HG02759 (cell line): ENCODE results near the gene MEMO1.
"Not testable (repeated sequence)": the region's sequence is repeated elsewhere in the genome, so short reads cannot be mapped to it uniquely, and the experiment has no call there.

Experiments used
- ATAC-seq: cut with Tn5 transposase; IDR thresholded peaks from one replicate; pipeline ENCODE4 v1.9.1; 2021; ENCODE audit warnings: mild to moderate bottlenecking, moderate library complexity; ENCODE audit not compliant: unreplicated experiment

MEMO1 gene

DNA sequence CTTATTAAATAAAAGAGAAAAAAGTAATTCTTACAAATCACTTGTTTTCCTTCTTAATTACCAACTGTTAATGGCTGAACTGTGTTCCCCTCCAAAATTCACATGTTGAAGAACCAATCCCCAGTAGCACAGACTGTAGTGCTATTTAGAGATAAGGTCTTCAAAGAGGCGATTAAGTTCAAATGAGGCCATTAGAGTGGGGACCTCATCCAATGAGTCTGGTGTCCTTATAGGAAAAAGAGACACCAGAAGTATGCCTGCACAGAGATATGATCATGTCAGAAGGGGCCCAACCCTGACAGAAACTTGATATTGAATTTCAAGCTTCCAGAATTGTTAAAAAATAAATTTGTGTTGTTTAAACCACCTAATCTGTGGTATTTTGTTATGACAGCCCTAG, 89.8 kb downstream of the MEMO1 start:
- no peak for ATAC-seq

GRCh38 chr2:31919499-31919898, 91.3 kb downstream of the MEMO1 start:
- no peak for ATAC-seq

- ATAC-seq = no peak
These were observed 101.1 kb downstream of the MEMO1 start for GRCh38 chr2:31909661-31910060.

DNA sequence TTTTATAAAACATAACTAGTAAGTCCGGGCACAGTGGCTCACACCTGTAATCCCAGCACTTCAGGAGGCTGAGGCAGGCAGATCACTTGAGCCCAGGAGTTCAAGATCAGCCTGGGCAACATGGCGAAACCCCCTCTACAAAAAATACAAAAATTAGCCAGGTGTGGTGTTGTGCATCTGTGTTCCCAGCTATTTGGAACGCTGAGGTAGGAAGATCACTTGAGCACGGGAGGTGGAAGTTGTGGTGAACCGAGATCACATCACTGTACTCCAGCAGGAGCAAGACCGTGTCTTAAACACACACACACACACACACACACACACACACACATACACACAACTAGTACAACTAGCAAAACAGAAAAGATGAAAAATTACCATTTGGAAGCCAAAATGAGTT, 103.3 kb downstream of the MEMO1 start:
- ATAC-seq = not testable (repeated sequence)

- no peak for ATAC-seq
These were observed 107.6 kb downstream of the MEMO1 start for GRCh38 chr2:31903109-31903780.

DNA sequence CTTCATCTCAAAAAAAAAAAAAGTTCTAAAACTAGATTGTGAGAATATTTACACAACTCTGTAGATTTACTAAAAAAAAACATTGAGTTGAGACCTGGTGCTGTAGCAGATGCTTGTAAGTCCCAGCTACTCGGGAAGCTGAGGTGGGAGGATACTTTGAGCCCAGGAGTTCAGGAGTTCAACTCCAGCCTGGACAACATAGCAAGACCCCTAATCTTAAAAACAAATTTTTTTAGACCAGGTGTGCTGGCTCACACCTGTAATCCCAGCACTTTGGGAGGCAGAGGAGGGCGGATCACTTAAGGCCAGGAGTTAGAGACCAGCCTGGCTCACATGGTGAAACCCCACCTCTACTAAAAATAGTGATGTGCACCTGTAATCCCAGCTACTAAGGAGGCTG, 108.9 kb downstream of the MEMO1 start:
- ATAC-seq = no peak

- ATAC-seq = not testable (repeated sequence)
These were observed 110.7 kb downstream of the MEMO1 start for GRCh38 chr2:31900156-31900555.

DNA sequence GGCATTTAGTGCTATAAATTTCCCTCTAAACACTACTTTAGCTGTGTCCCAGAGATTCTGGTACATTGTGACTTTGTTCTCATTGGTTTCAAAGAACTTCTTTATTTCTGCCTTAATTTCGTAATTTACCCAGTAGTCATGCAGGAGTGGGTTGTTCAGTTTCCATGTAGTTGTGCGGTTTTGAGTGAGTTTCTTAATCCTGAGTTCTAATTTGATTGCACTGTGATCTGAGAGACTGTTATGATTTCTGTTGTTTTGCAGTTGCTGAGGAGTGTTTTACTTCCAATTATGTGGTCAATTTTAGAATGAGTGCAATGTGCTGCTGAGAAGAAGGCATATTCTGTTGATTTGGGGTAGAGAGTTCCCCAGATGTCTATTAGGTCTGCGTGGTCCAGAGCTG, 112.5 kb downstream of the MEMO1 start:
- not testable (repeated sequence) for ATAC-seq

GRCh38 chr2:31897340-31897739, 113.5 kb downstream of the MEMO1 start:
- not testable (repeated sequence) for ATAC-seq

DNA sequence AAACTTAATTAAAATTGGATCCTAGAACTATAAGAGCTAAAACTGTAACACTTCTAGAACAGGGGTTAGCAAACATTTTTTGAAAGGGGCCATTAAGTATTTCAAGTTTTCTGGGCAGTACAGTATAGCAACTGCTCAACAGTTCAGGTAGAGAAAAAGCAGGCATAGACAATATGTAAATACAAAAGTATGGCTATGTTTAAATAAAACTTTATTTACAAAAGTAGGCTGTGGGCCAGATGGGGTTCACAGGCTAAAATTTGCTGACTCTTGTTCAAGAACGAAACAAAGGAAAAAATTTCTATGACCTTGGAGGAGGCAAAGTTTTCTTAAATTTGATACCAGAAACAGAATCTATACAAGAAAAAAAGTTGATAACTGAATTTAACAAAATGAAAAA, 114.5 kb downstream of the MEMO1 start:
- ATAC-seq = no peak

- ATAC-seq = no peak
These were observed 116.2 kb downstream of the MEMO1 start for GRCh38 chr2:31894656-31895055.

GRCh38 chr2:31893094-31893493, 117.7 kb downstream of the MEMO1 start:
- ATAC-seq = no peak

DNA sequence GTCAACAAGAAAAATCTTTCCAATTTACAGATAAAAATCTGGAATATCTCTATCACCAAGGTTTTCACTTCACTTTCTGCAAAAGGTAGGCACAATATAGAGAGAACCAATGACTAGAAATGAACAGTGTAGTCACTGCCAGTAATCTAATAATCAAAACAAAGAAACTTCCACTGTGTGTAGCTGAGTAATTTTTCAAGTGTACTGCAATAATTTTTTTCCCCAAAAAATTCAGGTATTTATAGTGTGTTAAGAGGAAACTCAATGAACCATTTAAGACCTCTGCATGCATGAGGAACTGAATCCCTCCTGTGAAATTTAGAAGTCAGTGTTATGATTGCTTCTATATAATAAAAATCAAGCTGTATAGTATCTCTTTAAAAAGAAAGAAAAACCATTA, 121.8 kb downstream of the MEMO1 start:
- no peak for ATAC-seq

GRCh38 chr2:31888550-31888949, 122.3 kb downstream of the MEMO1 start:
- ATAC-seq = no peak

DNA sequence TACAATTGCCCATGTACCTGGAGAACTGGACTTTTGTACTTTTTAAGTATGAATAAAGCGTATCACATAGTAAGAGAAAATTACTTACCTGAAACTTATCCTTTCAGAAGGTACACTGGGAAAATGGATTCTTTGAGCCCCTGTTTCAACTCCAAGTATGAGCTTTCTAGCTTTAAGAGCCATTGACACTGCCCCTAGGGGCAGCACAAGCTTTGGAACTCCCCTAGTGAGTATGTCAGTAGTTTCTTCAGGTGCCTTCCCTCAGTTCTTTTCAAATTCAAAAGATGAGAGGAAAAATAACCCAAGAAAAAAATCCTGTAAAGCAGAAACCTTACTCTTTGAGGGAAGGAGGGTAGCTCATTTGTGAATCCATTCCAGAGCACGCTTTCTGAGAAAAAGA, 124.1 kb downstream of the MEMO1 start:
- ATAC-seq = peak; percentile 56

GRCh38 chr2:31877008-31877407, 133.8 kb downstream of the MEMO1 start:
- ATAC-seq = no peak

DNA sequence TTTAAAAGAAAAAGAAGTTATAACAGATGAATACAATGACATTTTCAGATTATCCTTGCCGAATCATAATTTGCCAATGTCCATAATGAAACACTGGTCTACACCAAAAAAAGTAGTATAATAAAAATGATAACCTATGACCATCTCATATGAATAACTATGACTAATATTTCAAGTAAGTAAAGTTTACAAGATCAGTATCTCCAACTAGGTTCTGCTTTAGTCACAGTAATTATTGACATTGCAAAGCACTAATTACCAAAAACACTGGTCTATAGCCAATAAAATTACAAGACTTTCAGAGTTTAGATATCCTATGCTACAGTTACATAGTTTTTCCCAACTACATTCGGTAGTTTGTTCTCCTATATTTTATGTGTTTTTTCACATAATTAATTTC, 136.7 kb downstream of the MEMO1 start:
- ATAC-seq = no peak

DNA sequence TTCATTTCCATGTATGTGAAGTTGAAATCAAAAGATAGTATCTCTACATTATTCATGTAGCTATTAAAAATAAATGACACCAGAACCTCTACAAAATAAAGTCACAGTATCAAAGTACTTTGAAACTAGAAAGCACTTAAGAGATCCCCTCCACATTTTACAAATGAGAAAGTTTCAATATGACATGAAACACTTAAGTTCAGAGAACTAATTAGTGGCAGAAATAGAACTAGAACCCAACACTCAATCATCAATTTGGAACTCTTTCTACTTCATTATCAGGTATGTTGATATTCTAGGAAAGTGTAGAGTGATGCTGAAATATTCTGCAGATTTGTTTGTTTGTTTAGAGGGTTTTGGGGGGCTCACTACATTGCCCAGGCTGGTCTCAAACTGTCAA, 145.6 kb downstream of the MEMO1 start:
- ATAC-seq = no peak

- ATAC-seq = no peak
These were observed 146.9 kb downstream of the MEMO1 start for GRCh38 chr2:31863867-31864266.

DNA sequence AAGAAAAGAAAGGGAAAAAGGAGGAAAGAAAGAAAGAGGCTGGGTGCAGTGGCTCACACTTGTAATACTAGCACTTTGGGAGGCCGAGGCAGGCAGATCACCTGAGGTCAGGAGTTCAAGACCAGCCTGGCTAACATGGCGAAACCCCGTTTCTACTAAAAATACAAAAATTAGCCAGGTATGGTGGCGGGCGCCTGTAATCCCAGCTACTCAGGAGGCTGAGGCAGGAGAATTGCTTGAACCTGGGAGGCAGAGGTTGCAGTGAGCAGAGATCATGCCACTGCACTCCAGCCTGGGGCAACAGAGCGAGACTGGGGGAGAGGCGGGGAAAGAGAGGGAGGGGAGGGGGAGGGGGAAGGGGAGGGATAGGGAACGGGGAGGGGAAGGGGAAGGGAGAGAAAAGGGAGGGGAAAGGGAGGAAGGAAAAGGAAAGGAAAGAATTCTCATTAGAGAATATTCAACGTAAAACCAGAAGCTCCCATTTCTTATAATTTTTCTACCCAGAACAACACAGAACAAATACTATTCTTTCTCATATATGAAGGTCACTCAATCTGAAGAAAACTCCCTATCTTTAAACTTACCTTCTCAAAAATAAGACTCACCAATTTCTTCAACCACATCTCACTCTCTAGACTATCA, 147.7 kb downstream of the MEMO1 start:
- ATAC-seq = not testable (repeated sequence)

DNA sequence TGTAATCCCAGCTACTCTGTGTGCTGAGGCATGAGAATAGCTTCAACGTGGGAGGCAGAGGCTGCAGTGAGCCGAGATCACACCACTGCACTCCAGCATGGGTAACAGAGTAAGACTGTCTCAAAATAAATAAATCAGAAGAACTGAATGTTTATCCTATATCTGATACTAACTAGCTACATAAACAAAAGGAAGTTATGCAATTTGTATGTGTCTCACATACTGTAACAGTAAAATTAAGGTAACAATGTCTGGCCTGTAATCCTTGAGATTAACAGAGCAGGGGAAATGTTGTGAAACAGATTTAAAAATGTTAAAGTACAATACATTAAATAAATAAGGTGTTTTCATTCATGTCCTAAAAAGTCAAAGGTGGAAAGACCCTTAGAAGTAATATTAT, 150.8 kb downstream of the MEMO1 start:
- ATAC-seq = no peak

GRCh38 chr2:31853521-31853920, 157.3 kb downstream of the MEMO1 start:
- no peak for ATAC-seq

GRCh38 chr2:31842150-31842549, 168.7 kb downstream of the MEMO1 start:
- not testable (repeated sequence) for ATAC-seq
